ENCODE results near the gene OVCA2.

GRCh38 chr17:1999557-2000251 lies 42.1 kb upstream of the OVCA2 start:
- TF ChIP-seq CTCF (IDR thresholded peaks at IDR 0.05), result no peak
- no peak for TF ChIP-seq POLR2AphosphoS5 (IDR thresholded peaks at IDR 0.05)
- no peak for TF ChIP-seq EP300 (IDR thresholded peaks at IDR 0.05)

Data from gastroesophageal sphincter (tissue), 3 donors.